Keratinocyte (primary cell): Measurements from ENCODE around the gene CORO1A. TPM values are rescaled to one million over a fixed set of nuclear protein-coding genes. Genes with fewer than 3 reads are reported as not detected.

ENCODE experiments used
- DNase-seq: peaks from one replicate; pipeline ENCODE4 v3.0.0-alpha.2; 2011; ENCODE audit warnings: low read depth, missing footprints, low spot score
- FAIRE-seq: peaks from 2 replicates; lab custom pipeline; 2011; peaks lifted over from hg19 to GRCh38; lab: Jason Lieb, UNC
- H2AFZ ChIP-seq: 2 replicates; pipeline ENCODE4 v1.6.0; 2012; ENCODE audit warnings: low read length, control low read depth, inconsistent platforms; ENCODE audit not compliant: control insufficient read depth
- H3K27ac ChIP-seq: 2 replicates; pipeline ENCODE4 v1.5.1; 2011; ENCODE audit warnings: low read length; ENCODE audit not compliant: control insufficient read depth, insufficient read depth
- H3K27me3 ChIP-seq: 3 replicates; pipeline ENCODE4 v1.6.0; 2011; ENCODE audit warnings: low read length; ENCODE audit not compliant: control insufficient read depth, insufficient read depth; ENCODE audit errors: extremely low read depth
- H3K36me3 ChIP-seq, 2 experiments: 2 replicates in 1 of 2; 3 replicates in 1 of 2; pipeline ENCODE4 v1.5.1; 2011; ENCODE audit warnings: low read length in 2 of 2, mild to moderate bottlenecking in 1 of 2; ENCODE audit not compliant: control insufficient read depth in 2 of 2, insufficient read depth in 2 of 2; ENCODE audit errors: extremely low read depth in 1 of 2
- H3K4me1 ChIP-seq: 3 replicates; pipeline ENCODE4 v1.5.1; 2011; ENCODE audit warnings: low read length; ENCODE audit not compliant: control insufficient read depth, insufficient read depth; ENCODE audit errors: extremely low read depth
- H3K4me2 ChIP-seq: 3 replicates; pipeline ENCODE4 v1.6.0; 2011; ENCODE audit warnings: low read depth, low read length; ENCODE audit not compliant: control insufficient read depth, insufficient read depth; ENCODE audit errors: extremely low read depth
- H3K4me3 ChIP-seq, 3 experiments: fragments of 200-600 bp in 1 of 3; sonication (generic) in 1 of 3; 2 replicates in 2 of 3; 3 replicates in 1 of 3; pipeline ENCODE4 v1.5.1; 2011 to 2016; ENCODE audit warnings: low read length in 3 of 3, mild to moderate bottlenecking in 3 of 3, control low read depth in 2 of 3, inconsistent platforms in 1 of 3, low read depth in 1 of 3, mixed read lengths in 1 of 3, mixed run types in 1 of 3, moderate library complexity in 1 of 3; ENCODE audit not compliant: control insufficient read depth in 2 of 3, insufficient read depth in 2 of 3; ENCODE audit errors: extremely low read depth in 1 of 3
- H3K79me2 ChIP-seq: 2 replicates; pipeline ENCODE4 v1.6.0; 2012; ENCODE audit warnings: low read length; ENCODE audit not compliant: control insufficient read depth, insufficient read depth
- H3K9ac ChIP-seq: 3 replicates; pipeline ENCODE4 v1.6.0; 2011; ENCODE audit warnings: low read length; ENCODE audit not compliant: control insufficient read depth, insufficient read depth; ENCODE audit errors: extremely low read depth
- H3K9me1 ChIP-seq: 3 replicates; pipeline ENCODE4 v1.6.0; 2011; ENCODE audit warnings: low read length; ENCODE audit not compliant: control insufficient read depth, insufficient read depth; ENCODE audit errors: extremely low read depth
- H3K9me3 ChIP-seq: 2 replicates; pipeline ENCODE4 v1.5.1; 2012; ENCODE audit warnings: low read depth, low read length; ENCODE audit not compliant: control insufficient read depth
- H4K20me1 ChIP-seq: 3 replicates; pipeline ENCODE4 v1.6.0; 2011; ENCODE audit warnings: low read length; ENCODE audit not compliant: control insufficient read depth, insufficient read depth; ENCODE audit errors: extremely low read depth
- CTCF ChIP-seq, 3 experiments: IDR thresholded peaks in 1 of 3; conservative IDR thresholded peaks in 1 of 3; optimal IDR thresholded peaks in 1 of 3; 2 replicates in 2 of 3; 3 replicates in 1 of 3; pipeline versions ENCODE3 to v1.5.1; 2011; ENCODE audit warnings: low read length in 3 of 3, mild to moderate bottlenecking in 3 of 3, moderate library complexity in 2 of 3, control low read depth in 1 of 3, inconsistent platforms in 1 of 3; ENCODE audit not compliant: insufficient read depth in 2 of 3; ENCODE audit errors: extremely low read depth in 1 of 3
- EZH2 ChIP-seq: IDR thresholded peaks from one replicate; pipeline ENCODE4 v1.6.1; 2012; ENCODE audit warnings: inconsistent platforms, mild to moderate bottlenecking, low read length, moderate library complexity
- dilution Hi-C: fragments of 300-500 bp; cut with MboI; formaldehyde crosslinking; loops from one replicate; pipeline ENCODE4 v1.7.0; 2020; ENCODE audit warnings: low sequenced_read_pairs; ENCODE audit not compliant: extremely low pct_ligation_motif_present
- polyA plus RNA-seq, 5 experiments: library from polyadenylated mRNA; depleted of rRNA in 3 of 5; stranded (reverse) in 3 of 5; stranded (forward) in 1 of 5; unstranded in 1 of 5; fragments of >200 nt; gene quantifications; 1 replicate in 1 of 5; 2 replicates in 3 of 5; 3 replicates in 1 of 5; pipeline versions ENCODE4 v1.2.1 to v1.2.3, GENCODE V29; 2011 to 2012; ENCODE audit warnings: missing spikeins in 2 of 5, low read depth in 1 of 5, low replicate concordance in 1 of 5

The CORO1A gene
- polyA plus RNA-seq, 1 donor (not counting 4 experiments of a cell fraction or from before 2014, with no cell fraction given), result 2.8 TPM

- no peak overlapping the region for H3K4me2 ChIP-seq
- H3K9me1 ChIP-seq, result no peaks in the 10 kb centered on the region
- no peaks in the 10 kb centered on the region for H3K27me3 ChIP-seq
- peak overlapping the region; percentile 8 for H2AFZ ChIP-seq
- H3K4me1 ChIP-seq, result peaks cover 3% of the 10 kb centered on the region
- H3K27ac ChIP-seq, result no peak overlapping the region
- H3K79me2 ChIP-seq, result no peaks in the 10 kb centered on the region
- H3K9me3 ChIP-seq, result no peaks in the 10 kb centered on the region
- no peak overlapping the region for H3K4me3 ChIP-seq
- H4K20me1 ChIP-seq, result no peaks in the 10 kb centered on the region
- dilution Hi-C loops, result no loop called here
- H3K36me3 ChIP-seq, result no peaks in the 10 kb centered on the region
- DNase-seq, result peak; percentile 11
- FAIRE-seq, result no peak
- TF ChIP-seq EZH2 (no peak), CTCF (optimal IDR thresholded peaks at IDR 0.05 in 1 of 3, IDR thresholded peaks at IDR 0.05 in 1 of 3, conservative IDR thresholded peaks at IDR 0.05 in 1 of 3; ENCODE audit: extremely low read depth in 1 of 3, insufficient read depth in 2 of 3, low read length in 3 of 3) (peak; percentile 79 to 93 (median 91))
- H3K9ac ChIP-seq, result no peak overlapping the region
Observed at GRCh38 chr16:30186782-30187555, 3.6 kb downstream of the CORO1A start.

GRCh38 chr16:30187556-30187865 is 4.1 kb downstream of the CORO1A start:
- Histone ChIP-seq H3K79me2 (no peaks in the 10 kb centered on the region), H3K9ac (no peak overlapping the region), H3K4me2 (no peak overlapping the region), H3K36me3 (no peaks in the 10 kb centered on the region), H3K9me1 (no peaks in the 10 kb centered on the region), H3K27me3 (no peaks in the 10 kb centered on the region), H4K20me1 (no peaks in the 10 kb centered on the region), H2AFZ (no peak overlapping the region), H3K27ac (no peak overlapping the region), H3K4me1 (peaks cover 3% of the 10 kb centered on the region), H3K4me3 (no peak overlapping the region), H3K9me3 (no peaks in the 10 kb centered on the region)
- no peak for TF ChIP-seq EZH2
- TF ChIP-seq CTCF (optimal IDR thresholded peaks at IDR 0.05 in 1 of 3, IDR thresholded peaks at IDR 0.05 in 1 of 3, conservative IDR thresholded peaks at IDR 0.05 in 1 of 3; ENCODE audit: extremely low read depth in 1 of 3, insufficient read depth in 2 of 3, low read length in 3 of 3), result no peak
- dilution Hi-C loops, result no loop called here
- FAIRE-seq (no peak), DNase-seq (no peak)
